ENCODE results near the gene TPCN2. TPM values are rescaled to one million over a fixed set of nuclear protein-coding genes. Genes with fewer than 3 reads are reported as not detected.

TPCN2 gene
- total and polyA plus RNA-seq, 9 of the 15 experiments (the other 6 are each of a cell fraction or from before 2014, with no cell fraction given), result 0.66 to 10.2 (median 4.6) TPM

- TF ChIP-seq MGA (IDR thresholded peaks at IDR 0.05) (no peak), JUN (IDR thresholded peaks at IDR 0.05; ENCODE audit: borderline replicate concordance, low read depth, low read length) (no peak), JUN (CRISPR knock-in tag; IDR thresholded peaks at IDR 0.05; ENCODE audit: borderline replicate concordance) (no peak), NUFIP1 (IDR thresholded peaks at IDR 0.05; ENCODE audit: partially characterized antibody) (no peak), SMAD2 (IDR thresholded peaks at IDR 0.05; ENCODE audit: low read depth, low read length) (no peak), KDM4B (IDR thresholded peaks at IDR 0.05; ENCODE audit: borderline replicate concordance in 2 of 2, low read depth in 1 of 2) (no peak), RBFOX2 (IDR thresholded peaks at IDR 0.05; ENCODE audit: low read depth, low read length) (no peak), ZNF24 (IDR thresholded peaks at IDR 0.05) (no peak), KLF1 (tag; IDR thresholded peaks at IDR 0.05) (no peak), PPARD (CRISPR knock-in tag; IDR thresholded peaks at IDR 0.05) (no peak), ATF6 (CRISPR knock-in tag; IDR thresholded peaks at IDR 0.05) (no peak), CSDE1 (IDR thresholded peaks at IDR 0.05) (no peak), POLR2A (conservative IDR thresholded peaks at IDR 0.05) (no peak), ETS1 (conservative IDR thresholded peaks at IDR 0.05; ENCODE audit: control insufficient read depth, low read depth, low read length) (no peak)
Measured at GRCh38 chr11:69094915-69095290, 46.2 kb downstream of the TPCN2 start (continued).

All from K562 (cell line).